Measurements from ENCODE around the gene ZMIZ1. TPM values are rescaled to one million over a fixed set of nuclear protein-coding genes. Genes with fewer than 3 reads are reported as not detected.

ZMIZ1 gene
- total RNA-seq, 1 experiment from 2014 or later, result 22.3 TPM

GRCh38 chr10:79103585-79103984 is 34.8 kb downstream of the ZMIZ1 start:
- no peaks in the 10 kb centered on the region for H3K27me3 ChIP-seq (replicated peaks)
- no peak for DNase-seq (ENCODE audit: low read depth in 1 of 2, low spot score in 2 of 2)
- H3K4me3 ChIP-seq, result no peak overlapping the region
- no peaks in the 10 kb centered on the region for H3K9me3 ChIP-seq (replicated peaks)
- H3K4me1 ChIP-seq (replicated peaks), result peaks cover 59% of the 10 kb centered on the region
- H3K36me3 ChIP-seq, result peaks cover 45% of the 10 kb centered on the region
- no peak overlapping the region for H3K27ac ChIP-seq

DNA sequence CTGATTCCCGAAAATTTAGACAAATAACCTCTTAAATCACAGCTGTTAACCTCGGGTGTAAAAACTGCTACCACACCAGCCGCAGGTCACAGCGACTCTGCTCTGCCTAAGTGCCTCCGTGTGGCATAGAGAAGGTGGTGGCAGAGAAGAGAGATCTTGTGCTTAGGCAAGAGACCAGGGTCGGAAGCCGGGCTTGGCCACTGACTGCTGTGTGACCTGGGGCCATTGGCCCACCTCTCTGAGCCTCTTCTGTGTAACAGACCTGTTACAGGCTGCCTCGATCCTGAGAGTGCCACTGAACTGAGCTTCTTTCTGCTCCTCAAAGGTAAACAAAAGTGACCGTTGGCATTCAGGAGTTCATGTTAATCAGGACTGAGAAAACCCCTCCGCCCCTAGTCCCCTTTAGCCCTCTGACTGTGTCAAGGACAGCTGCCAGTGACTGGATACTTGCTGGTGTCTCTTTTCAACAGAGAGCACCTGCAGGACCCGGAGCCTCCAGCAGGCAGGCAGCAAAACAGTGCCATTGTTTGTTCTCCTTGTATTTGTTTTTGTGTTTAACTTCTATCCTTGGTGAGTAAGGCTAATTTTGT is 36.5 kb downstream of the ZMIZ1 start:
- H3K27ac ChIP-seq, result no peak overlapping the region
- DNase-seq (ENCODE audit: low read depth in 1 of 2, low spot score in 2 of 2), result no peak

GRCh38 chr10:79105818-79106217 is 37.1 kb downstream of the ZMIZ1 start:
- Histone ChIP-seq H3K4me3 (no peak overlapping the region), H3K9me3 (replicated peaks) (no peaks in the 10 kb centered on the region), H3K27me3 (replicated peaks) (no peaks in the 10 kb centered on the region), H3K27ac (no peak overlapping the region), H3K4me1 (replicated peaks) (peaks cover 47% of the 10 kb centered on the region), H3K36me3 (peaks cover 42% of the 10 kb centered on the region)
- no peak for DNase-seq (ENCODE audit: low read depth in 1 of 2, low spot score in 2 of 2)

More for the DNA sequence above, 36.5 kb downstream of the ZMIZ1 start:
- H3K4me1 ChIP-seq (replicated peaks), result peaks cover 48% of the 10 kb centered on the region
- H3K9me3 ChIP-seq (replicated peaks), result no peaks in the 10 kb centered on the region
- no peaks in the 10 kb centered on the region for H3K27me3 ChIP-seq (replicated peaks)
- peaks cover 36% of the 10 kb centered on the region for H3K36me3 ChIP-seq
- H3K4me3 ChIP-seq, result no peak overlapping the region

DNA sequence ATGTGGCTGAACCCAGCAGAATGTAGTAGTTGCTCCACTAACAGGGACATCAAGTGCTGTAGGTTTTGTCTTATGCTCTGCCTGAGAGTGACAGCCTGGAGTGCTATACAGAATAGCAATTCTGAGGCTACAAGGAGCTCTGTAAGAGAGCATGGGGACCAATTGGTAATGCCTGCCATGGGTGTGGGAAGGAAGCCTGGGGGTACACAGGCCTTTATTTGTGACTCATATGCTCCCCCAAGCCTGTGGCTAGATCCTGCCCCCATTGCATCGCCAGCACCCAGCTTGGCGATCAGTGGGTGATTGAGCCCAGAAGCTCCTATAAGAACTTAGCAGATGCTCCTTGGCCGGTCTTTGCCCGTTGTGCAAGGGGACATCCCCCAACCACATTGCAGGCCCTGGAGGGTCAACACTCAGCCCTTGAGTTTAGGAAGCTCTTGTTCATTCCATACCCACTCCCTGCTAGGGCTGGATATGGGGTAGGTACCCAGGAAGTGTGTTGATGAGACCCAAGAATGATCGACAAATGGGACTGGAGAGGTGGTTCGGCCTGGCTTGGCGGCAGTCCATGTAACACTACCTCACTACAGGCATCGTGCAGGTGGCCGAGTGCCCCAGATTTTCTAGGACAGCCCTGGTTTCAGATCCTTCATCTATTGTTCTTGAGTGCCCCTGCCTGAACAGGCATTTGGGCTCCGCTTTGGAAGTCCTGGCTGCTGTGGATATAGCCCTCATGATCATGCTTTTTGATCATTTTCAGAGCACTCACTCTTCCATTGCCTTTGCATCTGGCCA is 37.7 kb downstream of the ZMIZ1 start:
- peaks cover 46% of the 10 kb centered on the region for H3K36me3 ChIP-seq
- no peaks in the 10 kb centered on the region for H3K9me3 ChIP-seq (replicated peaks)
- no peak overlapping the region for H3K27ac ChIP-seq
- no peaks in the 10 kb centered on the region for H3K27me3 ChIP-seq (replicated peaks)
- peaks cover 47% of the 10 kb centered on the region for H3K4me1 ChIP-seq (replicated peaks)
- DNase-seq (ENCODE audit: low read depth in 1 of 2, low spot score in 2 of 2), result no peak
- no peak overlapping the region for H3K4me3 ChIP-seq

GRCh38 chr10:79107736-79108264 is 39.0 kb downstream of the ZMIZ1 start:
- no peak overlapping the region for H3K27ac ChIP-seq

DNA sequence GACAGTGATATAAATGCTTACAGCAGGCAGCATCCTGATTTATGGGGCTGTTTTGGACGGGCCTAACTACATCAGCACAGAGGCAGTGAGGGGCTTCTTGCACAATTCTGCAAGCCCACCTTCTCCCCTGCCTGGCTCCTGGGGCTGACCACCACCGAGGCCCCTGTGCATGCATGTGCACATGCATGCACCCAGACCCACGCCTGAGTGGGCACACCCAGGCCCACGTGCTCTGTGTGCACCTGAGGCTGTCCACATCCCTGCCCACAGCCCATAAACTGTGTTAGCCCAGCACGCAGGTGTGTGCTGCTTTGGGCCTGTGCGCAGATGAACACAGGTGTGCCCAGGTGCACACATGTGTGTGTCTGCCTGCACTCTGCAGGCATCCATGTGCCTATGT is 40.0 kb downstream of the ZMIZ1 start:
- Histone ChIP-seq H3K27ac (no peak overlapping the region), H3K4me3 (no peak overlapping the region), H3K9me3 (replicated peaks) (no peaks in the 10 kb centered on the region), H3K27me3 (replicated peaks) (no peaks in the 10 kb centered on the region), H3K4me1 (replicated peaks) (peaks cover 55% of the 10 kb centered on the region), H3K36me3 (peaks cover 63% of the 10 kb centered on the region)
- DNase-seq (ENCODE audit: low read depth in 1 of 2, low spot score in 2 of 2), result no peak

More at GRCh38 chr10:79107736-79108264, 39.0 kb downstream of the ZMIZ1 start:
- Histone ChIP-seq H3K9me3 (replicated peaks) (no peaks in the 10 kb centered on the region), H3K4me3 (no peak overlapping the region), H3K4me1 (replicated peaks) (peaks cover 47% of the 10 kb centered on the region), H3K36me3 (peaks cover 56% of the 10 kb centered on the region), H3K27me3 (replicated peaks) (no peaks in the 10 kb centered on the region)
- no peak for DNase-seq (ENCODE audit: low read depth in 1 of 2, low spot score in 2 of 2)

DNA sequence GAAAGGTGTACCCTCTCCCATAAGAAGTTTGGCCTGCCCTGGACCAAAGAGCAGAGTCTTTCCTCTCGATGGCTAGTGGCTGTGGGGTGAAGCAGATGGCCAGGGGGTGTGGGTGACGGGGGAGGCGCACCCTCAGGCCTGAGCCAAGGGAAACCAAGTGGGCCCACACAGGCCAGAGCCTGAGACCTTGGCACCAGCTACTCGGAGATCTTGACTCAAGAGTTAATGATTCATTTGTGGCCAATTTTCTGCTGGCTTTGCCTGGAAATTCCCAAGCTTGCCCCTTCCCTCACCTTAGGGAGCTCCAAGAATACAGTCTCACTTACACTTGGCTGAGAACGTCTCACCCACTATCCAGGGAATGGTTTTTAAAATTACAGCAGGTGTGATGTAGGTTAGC is 42.7 kb downstream of the ZMIZ1 start:
- no peak overlapping the region for H3K4me3 ChIP-seq
- no peak for DNase-seq (ENCODE audit: low read depth in 1 of 2, low spot score in 2 of 2)
- peaks cover 65% of the 10 kb centered on the region for H3K36me3 ChIP-seq
- H3K9me3 ChIP-seq (replicated peaks), result no peaks in the 10 kb centered on the region
- H3K27me3 ChIP-seq (replicated peaks), result no peaks in the 10 kb centered on the region
- no peak overlapping the region for H3K27ac ChIP-seq
- H3K4me1 ChIP-seq (replicated peaks), result peaks cover 46% of the 10 kb centered on the region

- Histone ChIP-seq H3K27me3 (replicated peaks) (no peaks in the 10 kb centered on the region), H3K36me3 (peaks cover 66% of the 10 kb centered on the region), H3K4me1 (replicated peaks) (peaks cover 46% of the 10 kb centered on the region), H3K27ac (no peak overlapping the region), H3K9me3 (replicated peaks) (no peaks in the 10 kb centered on the region), H3K4me3 (no peak overlapping the region)
- DNase-seq (ENCODE audit: low read depth in 1 of 2, low spot score in 2 of 2), result no peak
Observed at GRCh38 chr10:79111846-79112614, 43.3 kb downstream of the ZMIZ1 start.

- Histone ChIP-seq H3K4me1 (replicated peaks) (peaks cover 38% of the 10 kb centered on the region), H3K4me3 (no peak overlapping the region), H3K9me3 (replicated peaks) (no peaks in the 10 kb centered on the region), H3K36me3 (peaks cover 66% of the 10 kb centered on the region), H3K27ac (no peak overlapping the region), H3K27me3 (replicated peaks) (no peaks in the 10 kb centered on the region)
- peak in 1 of 2 experiments; percentile 63 for DNase-seq (ENCODE audit: low read depth in 1 of 2, low spot score in 2 of 2)
Observed at GRCh38 chr10:79112881-79113431, 44.2 kb downstream of the ZMIZ1 start.

DNA sequence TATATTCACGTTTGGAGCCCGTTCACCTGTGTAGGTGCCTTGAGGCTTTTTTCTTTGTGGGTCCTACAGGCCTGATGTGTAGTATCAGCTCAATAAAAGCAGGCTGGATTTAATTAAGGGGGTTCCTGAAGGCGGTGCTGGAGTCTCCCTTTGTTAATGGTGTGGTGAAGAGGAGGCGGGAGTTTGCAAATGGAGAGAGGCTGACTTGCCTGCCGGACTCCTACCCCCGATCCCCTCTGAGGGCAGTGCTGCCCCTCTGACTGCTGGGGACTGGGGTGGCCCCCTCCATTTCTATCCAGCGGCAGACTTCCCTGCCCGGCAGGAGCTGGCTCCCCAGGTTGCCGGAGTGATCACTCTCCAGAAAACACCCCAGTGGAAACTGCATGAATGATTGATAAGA is 45.1 kb downstream of the ZMIZ1 start:
- no peaks in the 10 kb centered on the region for H3K27me3 ChIP-seq (replicated peaks)
- DNase-seq (ENCODE audit: low read depth in 1 of 2, low spot score in 2 of 2), result no peak
- H3K36me3 ChIP-seq, result peaks cover 69% of the 10 kb centered on the region
- peaks cover 38% of the 10 kb centered on the region for H3K4me1 ChIP-seq (replicated peaks)
- H3K27ac ChIP-seq, result no peak overlapping the region
- H3K4me3 ChIP-seq, result no peak overlapping the region
- no peaks in the 10 kb centered on the region for H3K9me3 ChIP-seq (replicated peaks)

- peaks cover 81% of the 10 kb centered on the region for H3K36me3 ChIP-seq
- H3K4me1 ChIP-seq (replicated peaks), result peaks cover 38% of the 10 kb centered on the region
- no peak overlapping the region for H3K27ac ChIP-seq
- no peaks in the 10 kb centered on the region for H3K9me3 ChIP-seq (replicated peaks)
- H3K4me3 ChIP-seq, result no peak overlapping the region
- no peaks in the 10 kb centered on the region for H3K27me3 ChIP-seq (replicated peaks)
- no peak for DNase-seq (ENCODE audit: low read depth in 1 of 2, low spot score in 2 of 2)
Observed at GRCh38 chr10:79115302-79115701, 46.5 kb downstream of the ZMIZ1 start.

- no peak for DNase-seq (ENCODE audit: low read depth in 1 of 2, low spot score in 2 of 2)
- no peak overlapping the region for H3K27ac ChIP-seq
- H3K27me3 ChIP-seq (replicated peaks), result no peaks in the 10 kb centered on the region
- H3K9me3 ChIP-seq (replicated peaks), result no peaks in the 10 kb centered on the region
- no peak overlapping the region for H3K4me3 ChIP-seq
- peaks cover 81% of the 10 kb centered on the region for H3K36me3 ChIP-seq
- peaks cover 29% of the 10 kb centered on the region for H3K4me1 ChIP-seq (replicated peaks)
Observed at GRCh38 chr10:79116368-79116767, 47.6 kb downstream of the ZMIZ1 start.

- H3K9me3 ChIP-seq (replicated peaks), result no peaks in the 10 kb centered on the region
- H3K27me3 ChIP-seq (replicated peaks), result no peaks in the 10 kb centered on the region
- H3K27ac ChIP-seq, result no peak overlapping the region
- H3K36me3 ChIP-seq, result peaks cover 81% of the 10 kb centered on the region
- H3K4me3 ChIP-seq, result no peak overlapping the region
- H3K4me1 ChIP-seq (replicated peaks), result peaks cover 22% of the 10 kb centered on the region
- no peak for DNase-seq (ENCODE audit: low read depth in 1 of 2, low spot score in 2 of 2)
Observed at GRCh38 chr10:79116801-79117723, 48.3 kb downstream of the ZMIZ1 start.
